H9 (cell line): ENCODE results near the gene OTOF. TPM values are rescaled to one million over a fixed set of nuclear protein-coding genes. Genes with fewer than 3 reads are reported as not detected.

ENCODE experiments used
- DNase-seq: peaks from one replicate; pipeline ENCODE4 v3.0.0-alpha.2; 2017
- H2AFZ ChIP-seq: one replicate; pipeline ENCODE4 v1.6.1; 2013; ENCODE audit warnings: mild to moderate bottlenecking, low read length, control low read depth, moderate library complexity
- H2AK5ac ChIP-seq: 2 replicates; pipeline ENCODE4 v1.6.1; 2013; ENCODE audit warnings: low read length, control low read depth, mixed read lengths; ENCODE audit not compliant: insufficient read length
- H2BK120ac ChIP-seq: one replicate; pipeline ENCODE4 v1.6.1; 2013; ENCODE audit warnings: low read depth, mild to moderate bottlenecking, low read length, control low read depth, inconsistent platforms; ENCODE audit not compliant: poor library complexity, severe bottlenecking
- H2BK12ac ChIP-seq: 2 replicates; pipeline ENCODE4 v1.6.1; 2013; ENCODE audit warnings: low read length, control low read depth, mixed read lengths, low read depth; ENCODE audit not compliant: insufficient read length
- H2BK15ac ChIP-seq: 2 replicates; pipeline ENCODE4 v1.6.1; 2013; ENCODE audit warnings: low read depth, low read length, control low read depth
- H2BK20ac ChIP-seq: one replicate; pipeline ENCODE4 v1.6.1; 2013; ENCODE audit warnings: low read depth, mild to moderate bottlenecking, low read length, control low read depth, inconsistent platforms; ENCODE audit not compliant: poor library complexity, severe bottlenecking
- H2BK5ac ChIP-seq: 2 replicates; pipeline ENCODE4 v1.6.1; 2013; ENCODE audit warnings: low read length, control low read depth, mixed read lengths; ENCODE audit not compliant: insufficient read length
- H3K14ac ChIP-seq: 2 replicates; pipeline ENCODE4 v1.6.1; 2013; ENCODE audit warnings: low read length, control low read depth; ENCODE audit not compliant: insufficient read depth
- H3K18ac ChIP-seq: 2 replicates; pipeline ENCODE4 v1.6.1; 2013; ENCODE audit warnings: low read depth, mild to moderate bottlenecking, mixed read lengths, low read length, control low read depth; ENCODE audit not compliant: insufficient read length
- H3K23ac ChIP-seq: 2 replicates; pipeline ENCODE4 v1.6.1; 2013; ENCODE audit warnings: low read length, control low read depth, mixed read lengths, low read depth; ENCODE audit not compliant: insufficient read length
- H3K23me2 ChIP-seq: 2 replicates; pipeline ENCODE4 v1.6.1; 2013; ENCODE audit warnings: low read depth, mild to moderate bottlenecking, mixed read lengths, low read length, control low read depth; ENCODE audit not compliant: insufficient read length, poor library complexity, severe bottlenecking
- H3K27ac ChIP-seq: 2 replicates; pipeline ENCODE4 v1.5.1; 2013; ENCODE audit warnings: low read length, control low read depth, mixed read lengths, low read depth; ENCODE audit not compliant: insufficient read length
- H3K27me3 ChIP-seq: 2 replicates; pipeline ENCODE4 v1.6.1; 2013; ENCODE audit warnings: low read length, control low read depth, inconsistent platforms; ENCODE audit not compliant: insufficient read depth
- H3K4ac ChIP-seq: 2 replicates; pipeline ENCODE4 v1.6.1; 2013; ENCODE audit warnings: low read depth, mild to moderate bottlenecking, control low read depth, inconsistent platforms, low read length, moderate library complexity
- H3K4me1 ChIP-seq: 2 replicates; pipeline ENCODE4 v1.6.1; 2013; ENCODE audit warnings: low read length, control low read depth, inconsistent platforms; ENCODE audit not compliant: insufficient read depth
- H3K4me2 ChIP-seq: 2 replicates; pipeline ENCODE4 v1.6.1; 2013; ENCODE audit warnings: low read length, control low read depth, mixed read lengths; ENCODE audit not compliant: insufficient read length, insufficient read depth
- H3K56ac ChIP-seq: 2 replicates; pipeline ENCODE4 v1.6.1; 2013; ENCODE audit warnings: low read depth, mild to moderate bottlenecking, mixed read lengths, low read length, control low read depth; ENCODE audit not compliant: insufficient read length
- H3K79me1 ChIP-seq: 2 replicates; pipeline ENCODE4 v1.6.1; 2013; ENCODE audit warnings: low read depth, mild to moderate bottlenecking, moderate library complexity, low read length, control low read depth, inconsistent platforms; ENCODE audit not compliant: insufficient read depth, poor library complexity, severe bottlenecking
- H3K79me2 ChIP-seq: 2 replicates; pipeline ENCODE4 v1.6.1; 2013; ENCODE audit warnings: low read length, control low read depth, inconsistent platforms; ENCODE audit not compliant: insufficient read depth
- H3K9ac ChIP-seq: 2 replicates; pipeline ENCODE4 v1.6.1; 2013; ENCODE audit warnings: low read length, control low read depth, mixed read lengths; ENCODE audit not compliant: insufficient read length; ENCODE audit errors: extremely low read depth
- H3K9me3 ChIP-seq: one replicate; pipeline ENCODE4 v1.6.1; 2013; ENCODE audit warnings: low read depth, low read length, inconsistent platforms; ENCODE audit not compliant: control insufficient read depth
- H3T11ph ChIP-seq: one replicate; pipeline ENCODE4 v1.6.1; 2013; ENCODE audit warnings: mild to moderate bottlenecking, low read length, control low read depth, inconsistent platforms
- H4K20me1 ChIP-seq: one replicate; pipeline ENCODE4 v1.6.1; 2013; ENCODE audit not compliant: control insufficient read depth, insufficient read length, insufficient read depth
- H4K5ac ChIP-seq: 2 replicates; pipeline ENCODE4 v1.6.1; 2013; ENCODE audit warnings: low read depth, mild to moderate bottlenecking, mixed read lengths, low read length, control low read depth; ENCODE audit not compliant: insufficient read length
- H4K8ac ChIP-seq: replicated peaks from 2 replicates; pipeline ENCODE4 v1.6.1; 2013; ENCODE audit warnings: low read length, control low read depth, mixed read lengths, low read depth; ENCODE audit not compliant: insufficient read length
- H4K91ac ChIP-seq: 2 replicates; pipeline ENCODE4 v1.6.1; 2013; ENCODE audit warnings: low read depth, mild to moderate bottlenecking, moderate library complexity, mixed read lengths, low read length, control low read depth; ENCODE audit not compliant: insufficient read length
- H3K27ac Mint-ChIP-seq, 3 experiments: 2 replicates in 2 of 3; 3 replicates in 1 of 3; pipeline ENCODE4 v1.8.0; 2020 to 2021; ENCODE audit warnings: mixed read lengths in 3 of 3, mild to moderate bottlenecking in 1 of 3, moderate library complexity in 1 of 3
- H3K27me3 Mint-ChIP-seq: 2 replicates; pipeline ENCODE4 v1.8.0; 2021; ENCODE audit warnings: low read depth, mild to moderate bottlenecking, moderate library complexity, mixed read lengths
- H3K36me3 Mint-ChIP-seq, 3 experiments: 2 replicates in 2 of 3; 3 replicates in 1 of 3; pipeline ENCODE4 v1.8.0; 2020 to 2021; ENCODE audit warnings: low read depth in 3 of 3, mixed read lengths in 3 of 3; ENCODE audit not compliant: insufficient read depth in 1 of 3
- H3K4me1 Mint-ChIP-seq, 2 experiments: 2 replicates each; pipeline ENCODE4 v1.8.0; 2020; ENCODE audit warnings: mixed read lengths in 2 of 2
- H3K4me3 Mint-ChIP-seq, 2 experiments: 2 replicates in 1 of 2; 3 replicates in 1 of 2; pipeline ENCODE4 v1.8.0; 2020 to 2021; ENCODE audit warnings: mild to moderate bottlenecking in 2 of 2, mixed read lengths in 2 of 2, moderate library complexity in 1 of 2
- H3K9me3 Mint-ChIP-seq, 2 experiments: 2 replicates in 1 of 2; 3 replicates in 1 of 2; pipeline ENCODE4 v1.8.0; 2020; ENCODE audit warnings: mild to moderate bottlenecking in 2 of 2, mixed read lengths in 2 of 2, moderate library complexity in 1 of 2
- CTCF ChIP-seq: fragments of 200-600 bp; sonication (generic); conservative IDR thresholded peaks from 3 replicates; pipeline ENCODE4 v1.8.0; 2021; ENCODE audit warnings: antibody characterized with exemption, mild to moderate bottlenecking
- WGBS: extraction: QIAGEN DNeasy Blood & Tissue Kit; methylation state at CpG from one replicate; pipeline ENCODE4 v1.1.7; 2013; ENCODE audit warnings: missing lambda C conversion rate, low lambda C conversion rate, mixed read lengths; ENCODE audit not compliant: insufficient read length; ENCODE audit errors: extremely low coverage; 5-methylcytosine and 5-hydroxymethylcytosine counted together
- total RNA-seq: library from RNA; stranded (reverse); gene quantifications from 2 replicates; pipeline ENCODE4 v1.2.1, GENCODE V29; 2021

The OTOF gene
- total RNA-seq, 1 experiment from 2014 or later = 0.35 TPM

GRCh38 chr2:26455037-26455669, 22.8 kb downstream of the OTOF start:
- Histone ChIP-seq H2BK12ac (no peak overlapping the region), H3T11ph (no peak overlapping the region), H2AFZ (no peak overlapping the region), H3K23me2 (no peaks in the 10 kb centered on the region), H3K4me1 (no peaks in the 10 kb centered on the region), H4K91ac (no peak overlapping the region), H3K27ac (no peak overlapping the region), H2BK20ac (no peak overlapping the region), H3K4ac (no peak overlapping the region), H2BK120ac (no peak overlapping the region), H3K79me1 (no peaks in the 10 kb centered on the region), H3K27me3 (no peaks in the 10 kb centered on the region), H3K18ac (peak overlapping the region; percentile 11), H3K9ac (no peak overlapping the region), H3K9me3 (no peaks in the 10 kb centered on the region), H2BK15ac (no peak overlapping the region), H2AK5ac (no peak overlapping the region), H4K5ac (no peak overlapping the region), H3K14ac (no peak overlapping the region; the same call in 1 of the 2 replicates), H3K56ac (no peak overlapping the region), H3K79me2 (no peaks in the 10 kb centered on the region), H4K8ac (no peak overlapping the region), H3K23ac (no peak overlapping the region), H2BK5ac (no peak overlapping the region), H3K4me2 (no peak overlapping the region), H4K20me1 (no peaks in the 10 kb centered on the region)
- no CpG with 5 or more reads among the region's 11 CpGs for WGBS
- no peak for DNase-seq
- no peaks in the 10 kb centered on the region; the same call in none of the 2 replicates for H3K27me3 Mint-ChIP-seq
- no peak for TF ChIP-seq CTCF
- H3K4me1 Mint-ChIP-seq = peaks cover 17 to 20% of the 10 kb centered on the region in 2 experiments; a peak in 3 of 4 replicates
- H3K27ac Mint-ChIP-seq = no peak overlapping the region
- no peak overlapping the region for H3K4me3 Mint-ChIP-seq
- peaks cover 0 to 3% of the 10 kb centered on the region in 2 experiments; a peak in 1 of 5 replicates for H3K9me3 Mint-ChIP-seq
- H3K36me3 Mint-ChIP-seq = no peaks in the 10 kb centered on the region
